Upper lobe of right lung (tissue), 1 donor: ENCODE data around the gene PROC. TPM values are rescaled to one million over a fixed set of nuclear protein-coding genes. Genes with fewer than 3 reads are reported as not detected.

ENCODE experiments used
- ATAC-seq: fragments of 200-7000 bp; cut with Tn5 transposase; one replicate; pipeline ENCODE4 v1.9.1; 2020; ENCODE audit warnings: mild to moderate bottlenecking, moderate library complexity
- DNase-seq: peaks from one replicate; pipeline ENCODE4 v3.0.0-alpha.2; 2020
- H3K27ac ChIP-seq: fragments of 200-600 bp; one replicate; pipeline ENCODE4 v1.8.0; 2022
- H3K27me3 ChIP-seq: fragments of 200-600 bp; one replicate; pipeline ENCODE4 v1.8.0; 2022; ENCODE audit warnings: mild to moderate bottlenecking
- H3K36me3 ChIP-seq: fragments of 200-600 bp; one replicate; pipeline ENCODE4 v1.8.0; 2022
- H3K4me1 ChIP-seq: fragments of 200-600 bp; one replicate; pipeline ENCODE4 v1.8.0; 2022
- H3K4me3 ChIP-seq: fragments of 200-600 bp; one replicate; pipeline ENCODE4 v1.8.0; 2022; ENCODE audit warnings: mild to moderate bottlenecking
- H3K9me3 ChIP-seq: fragments of 200-600 bp; one replicate; pipeline ENCODE4 v1.8.0; 2022
- CTCF ChIP-seq: fragments of 200-600 bp; IDR thresholded peaks from one replicate; pipeline ENCODE4 v1.8.0; 2022; ENCODE audit warnings: antibody characterized with exemption
- intact Hi-C: fragments of 100-400 bp; cut with DNase I; formaldehyde crosslinking; loops from one replicate; pipeline ENCODE4 v1.11.0; 2022
- total RNA-seq: library from RNA; stranded (reverse); fragmentation: NEBNext Ultra II Directional; extraction: Animal tissue kit (Norgen Biotek cat#: 25700); gene quantifications from one replicate; pipeline ENCODE4 v1.2.1, GENCODE V29; 2021
- donor health status: DM: no; HTN: yes; CAD: no; lungs with severe emphysema.

PROC gene
- total RNA-seq, 1 donor from 2014 or later, result not detected

- intact Hi-C loops, result no loop called here
- no peak for TF ChIP-seq CTCF
- peak overlapping the region; percentile 51 for H3K27ac ChIP-seq
- peak overlapping the region; percentile 16 for H3K4me3 ChIP-seq
- H3K9me3 ChIP-seq, result no peaks in the 10 kb centered on the region
- peak; percentile 73 for DNase-seq
- peak; percentile 64 for ATAC-seq
- peaks cover 17% of the 10 kb centered on the region for H3K4me1 ChIP-seq
- H3K36me3 ChIP-seq, result no peaks in the 10 kb centered on the region
- H3K27me3 ChIP-seq, result no peaks in the 10 kb centered on the region
These were observed 17.7 kb upstream of the PROC start for GRCh38 chr2:127400533-127400896.

- Histone ChIP-seq H3K4me3 (peak overlapping the region; percentile 16), H3K4me1 (peaks cover 18% of the 10 kb centered on the region), H3K27me3 (no peaks in the 10 kb centered on the region), H3K27ac (peak overlapping the region; percentile 51), H3K9me3 (no peaks in the 10 kb centered on the region), H3K36me3 (no peaks in the 10 kb centered on the region)
- no peak for TF ChIP-seq CTCF
- intact Hi-C loops, result no loop called here
- ATAC-seq (peak; percentile 64), DNase-seq (peak; percentile 74)
These were observed 17.1 kb upstream of the PROC start for GRCh38 chr2:127400897-127401756.

- H3K27me3 ChIP-seq, result no peaks in the 10 kb centered on the region
- ATAC-seq (no peak), DNase-seq (no peak)
- H3K27ac ChIP-seq, result no peak overlapping the region
- H3K36me3 ChIP-seq, result no peaks in the 10 kb centered on the region
- no peak for TF ChIP-seq CTCF
- intact Hi-C loops, result no loop called here
- no peaks in the 10 kb centered on the region for H3K9me3 ChIP-seq
- peaks cover 18% of the 10 kb centered on the region for H3K4me1 ChIP-seq
- H3K4me3 ChIP-seq, result no peak overlapping the region
These were observed 16.2 kb upstream of the PROC start for GRCh38 chr2:127401757-127402695.

- no peak overlapping the region for H3K4me3 ChIP-seq
- H3K27ac ChIP-seq, result no peak overlapping the region
- peaks cover 18% of the 10 kb centered on the region for H3K4me1 ChIP-seq
- TF ChIP-seq CTCF, result no peak
- H3K27me3 ChIP-seq, result no peaks in the 10 kb centered on the region
- DNase-seq (no peak), ATAC-seq (no peak)
- H3K36me3 ChIP-seq, result no peaks in the 10 kb centered on the region
- no peaks in the 10 kb centered on the region for H3K9me3 ChIP-seq
- intact Hi-C loops, result no loop called here
These were observed 14.8 kb upstream of the PROC start for GRCh38 chr2:127403460-127403859.

- ATAC-seq, result no peak
These were observed 13.6 kb upstream of the PROC start for GRCh38 chr2:127404466-127405254.

More at GRCh38 chr2:127404466-127405254, 13.6 kb upstream of the PROC start:
- H3K9me3 ChIP-seq, result no peaks in the 10 kb centered on the region
- no peak for TF ChIP-seq CTCF
- no peaks in the 10 kb centered on the region for H3K36me3 ChIP-seq
- no peaks in the 10 kb centered on the region for H3K27me3 ChIP-seq
- no peak overlapping the region for H3K4me3 ChIP-seq
- no peak overlapping the region for H3K27ac ChIP-seq
- H3K4me1 ChIP-seq, result peaks cover 23% of the 10 kb centered on the region
- intact Hi-C loops, result no loop called here
- no peak for DNase-seq
